GM12878 (cell line): ENCODE results near the gene LAMC3. TPM values are rescaled to one million over a fixed set of nuclear protein-coding genes. Genes with fewer than 3 reads are reported as not detected.

ENCODE experiments used
- ATAC-seq: fragments of 200-7000 bp; cut with Tn5 transposase; 3 replicates; pipeline ENCODE4 v1.9.1; 2020; ENCODE audit warnings: mild to moderate bottlenecking, moderate library complexity
- BruUV-seq: library from RNA; stranded (reverse); fragments of 400-500 nt; replicated peaks from 2 replicates; lab custom pipeline; 2021; lab: Mats Ljungman, UMichigan
- CTCF ChIA-PET: fragments of 300-600 bp; sonication (Branson Sonifier 250); formaldehyde crosslinking; extraction: SDS; loops from one replicate; lab custom pipeline; 2021; ENCODE audit warnings: inconsistent platforms; lab: Yijun Ruan, JAX
- POLR2A ChIA-PET: fragments of 350-600 bp; formaldehyde crosslinking; extraction: SDS; loops from one replicate; lab custom pipeline; 2021; ENCODE audit warnings: inconsistent platforms; lab: Charles Lee
- RAD21 ChIA-PET: fragments of 300-600 bp; sonication (Branson Sonifier 250); formaldehyde crosslinking; loops from one replicate; lab custom pipeline; 2023; ENCODE audit warnings: antibody characterized with exemption; ENCODE audit not compliant: unreplicated experiment; lab: Charles Lee
- SMC1A ChIA-PET: fragments of 300-600 bp; sonication (Branson Sonifier 250); formaldehyde crosslinking; loops from one replicate; lab custom pipeline; 2023; ENCODE audit not compliant: unreplicated experiment, uncharacterized antibody; lab: Charles Lee
- DNase-seq: peaks from one replicate; pipeline ENCODE4 v3.0.0-alpha.2; 2011; ENCODE audit warnings: low read depth, low spot score
- FAIRE-seq: peaks from 3 replicates; lab custom pipeline; 2011; peaks lifted over from hg19 to GRCh38; lab: Jason Lieb, UNC
- H2AFZ ChIP-seq: 2 replicates; pipeline ENCODE4 v1.6.0; 2011; ENCODE audit warnings: low read depth, low read length, control low read depth; ENCODE audit not compliant: control insufficient read depth
- H3K27ac ChIP-seq: 2 replicates; pipeline ENCODE4 v1.5.1; 2011; ENCODE audit warnings: control low read depth; ENCODE audit not compliant: control insufficient read depth, insufficient read depth
- H3K27me3 ChIP-seq, 2 experiments: replicated peaks in 1 of 2; 2 replicates each; pipeline versions ENCODE4 v1.6.0 to v1.6.1; 2011; ENCODE audit warnings: low read length in 1 of 2; ENCODE audit not compliant: control insufficient read depth in 2 of 2, insufficient read depth in 2 of 2
- H3K36me3 ChIP-seq, 2 experiments: 2 replicates each; pipeline ENCODE4 v1.5.1; 2011; ENCODE audit warnings: low read length in 1 of 2; ENCODE audit not compliant: control insufficient read depth in 2 of 2, insufficient read depth in 2 of 2
- H3K4me1 ChIP-seq: 2 replicates; pipeline ENCODE4 v1.6.1; 2011; ENCODE audit warnings: mild to moderate bottlenecking, low read length, moderate library complexity, mixed read lengths; ENCODE audit not compliant: control insufficient read depth, insufficient read depth
- H3K4me2 ChIP-seq: 2 replicates; pipeline ENCODE4 v1.6.0; 2011; ENCODE audit warnings: control low read depth; ENCODE audit not compliant: control insufficient read depth, insufficient read depth
- H3K4me3 ChIP-seq: fragments of 200-600 bp; sonication (generic); 2 replicates; pipeline ENCODE4 v1.5.1; 2016
- H3K79me2 ChIP-seq: 2 replicates; pipeline ENCODE4 v1.6.0; 2011; ENCODE audit warnings: low read length; ENCODE audit not compliant: control insufficient read depth, insufficient read depth
- H3K9ac ChIP-seq: 2 replicates; pipeline ENCODE4 v1.8.0; 2011; ENCODE audit warnings: low read length, control low read depth, mixed read lengths; ENCODE audit not compliant: control insufficient read depth, insufficient read depth
- H3K9me3 ChIP-seq: replicated peaks from 3 replicates; pipeline ENCODE4 v1.5.1; 2011; ENCODE audit warnings: mild to moderate bottlenecking, low read length; ENCODE audit not compliant: control insufficient read depth, insufficient read depth
- H4K20me1 ChIP-seq: 2 replicates; pipeline ENCODE4 v1.6.0; 2011; ENCODE audit not compliant: control insufficient read depth, insufficient read depth
- CHD2 ChIP-seq: IDR thresholded peaks from 2 replicates; pipeline ENCODE4 v1.6.1; 2011; ENCODE audit warnings: low read depth, low read length, improper control_type of control experiment, borderline replicate concordance
- ETV6 ChIP-seq, 2 experiments: fragments of 450-650 bp in 1 of 2; IDR thresholded peaks in 1 of 2; conservative IDR thresholded peaks in 1 of 2; 2 replicates each; pipeline ENCODE4 v1.6.1; 2014; ENCODE audit warnings: antibody characterized with exemption in 1 of 2, borderline replicate concordance in 1 of 2, low read depth in 1 of 2, mild to moderate bottlenecking in 1 of 2, moderate library complexity in 1 of 2
- JUNB ChIP-seq: IDR thresholded peaks from 2 replicates; pipeline ENCODE4 v1.6.1; 2016; ENCODE audit warnings: antibody characterized with exemption, mild to moderate bottlenecking
- MYB ChIP-seq: fragments of 150-350 bp; IDR thresholded peaks from 2 replicates; pipeline ENCODE4 v1.6.1; 2014; ENCODE audit warnings: mild to moderate bottlenecking, low read depth, low read length, borderline replicate concordance
- POU2F2 ChIP-seq: IDR thresholded peaks from 3 replicates; pipeline ENCODE4 v1.6.1; 2011; ENCODE audit warnings: low read depth, mild to moderate bottlenecking, low read length, borderline replicate concordance
- ZZZ3 ChIP-seq: IDR thresholded peaks from 2 replicates; pipeline ENCODE4 v1.6.1; 2011; ENCODE audit warnings: low read depth; ENCODE audit not compliant: control insufficient read depth, insufficient read length
- WGBS: methylation state at CpG from one replicate; pipeline ENCODE4 v1.1.6; 2016; ENCODE audit warnings: low lambda C conversion rate; ENCODE audit not compliant: insufficient replicate concordance, insufficient coverage; ENCODE audit errors: missing lambda C conversion rate; 5-methylcytosine and 5-hydroxymethylcytosine counted together
- in situ Hi-C: fragments of 300-500 bp; cut with MboI; formaldehyde crosslinking; loops from 9 replicates; pipeline ENCODE4 v1.14.3; 2018; ENCODE audit warnings: mixed read lengths
- intact Hi-C: fragments of 100-400 bp; cut with micrococcal nuclease; formaldehyde crosslinking; loops from one replicate; pipeline ENCODE4 v1.14.2; 2022; ENCODE audit not compliant: unreplicated experiment
- polyA plus RNA-seq, 11 experiments: library from polyadenylated mRNA; depleted of rRNA in 4 of 11; unstranded in 6 of 11; stranded (reverse) in 5 of 11; fragments of >200 nt; fragmentation: Nextera tagmentation in 4 of 11; fragmentation: Illumina TruSeq in 1 of 11; extraction: Ambion mirVana in 4 of 11; extraction: Trizol in 1 of 11; gene quantifications; 1 replicate in 1 of 11; 2 replicates in 10 of 11; pipeline versions ENCODE4 v1.2.1 to v1.2.3, GENCODE V29; 2011 to 2016; ENCODE audit warnings: inconsistent platforms in 2 of 11, missing spikeins in 2 of 11, low read depth in 1 of 11
- total RNA-seq, 4 experiments: library from RNA; depleted of rRNA in 3 of 4; stranded (reverse); fragments of >200 nt in 3 of 4; fragmentation: Illumina TruSeq in 1 of 4; extraction: Trizol in 1 of 4; gene quantifications; 2 replicates each; pipeline versions ENCODE4 v1.2.1 to v1.2.3, GENCODE V29; 2013 to 2021

The LAMC3 gene
- total and polyA plus RNA-seq, 10 of the 15 experiments (the other 5 are each of a cell fraction or from before 2014, with no cell fraction given), result under 0.01 to 0.08 TPM; not detected in 8

DNA sequence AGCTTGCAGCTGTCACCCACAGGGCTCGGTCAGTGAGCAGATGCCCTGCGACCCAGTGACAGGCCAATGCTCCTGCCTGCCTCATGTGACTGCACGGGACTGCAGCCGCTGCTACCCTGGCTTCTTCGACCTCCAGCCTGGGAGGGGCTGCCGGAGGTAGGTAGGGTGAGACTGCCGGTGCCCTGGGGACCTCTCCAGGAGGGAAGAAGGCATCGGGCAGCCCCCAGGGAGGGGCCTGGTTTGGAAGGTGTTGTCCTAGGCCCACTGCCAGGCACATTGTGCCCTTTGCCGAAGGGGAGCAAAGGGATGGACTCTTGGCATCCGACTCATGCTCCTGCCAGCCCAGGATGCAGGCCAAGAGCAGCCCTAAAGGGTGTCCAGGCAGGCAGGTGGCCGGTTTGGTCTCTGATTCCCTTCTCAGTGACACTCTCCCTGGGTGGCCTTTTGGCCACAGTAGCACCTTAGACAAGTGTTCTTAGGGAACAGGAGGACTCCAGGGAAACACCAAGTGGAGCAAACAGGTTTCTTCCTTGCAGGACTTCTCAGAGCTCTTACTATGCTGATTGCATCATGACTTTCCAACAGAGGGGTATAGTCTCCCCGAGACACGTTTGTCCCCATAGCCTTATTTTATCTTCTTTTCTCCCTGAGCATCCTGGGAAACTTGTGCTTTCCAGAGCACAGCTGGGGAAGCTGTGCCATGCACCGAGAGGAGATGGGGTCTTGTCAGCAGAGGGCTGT lies 59.3 kb downstream of the LAMC3 start (continued):
- TF ChIP-seq MYB, result no peak

DNA sequence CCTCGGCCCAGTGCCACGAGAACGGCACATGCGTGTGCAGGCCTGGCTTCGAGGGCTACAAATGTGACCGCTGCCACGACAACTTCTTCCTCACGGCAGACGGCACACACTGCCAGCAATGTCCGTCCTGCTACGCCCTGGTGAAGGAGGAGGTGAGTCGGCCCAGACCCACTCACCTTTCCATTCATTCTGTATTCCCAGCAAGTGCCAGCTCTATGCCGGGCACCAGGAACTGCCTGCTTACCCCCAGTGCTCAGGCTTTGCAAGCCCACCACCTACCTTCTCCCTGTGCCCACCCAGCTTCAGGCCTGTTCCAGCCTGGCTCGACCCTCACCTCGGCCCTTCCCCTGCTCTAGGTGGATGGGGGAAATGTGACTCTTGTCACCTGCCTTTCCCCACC lies 60.7 kb downstream of the LAMC3 start:
- no peaks in the 10 kb centered on the region for H3K4me1 ChIP-seq
- H4K20me1 ChIP-seq, result no peaks in the 10 kb centered on the region
- H3K27ac ChIP-seq, result no peak overlapping the region
- TF ChIP-seq ETV6 (conservative IDR thresholded peaks at IDR 0.05 in 1 of 2, IDR thresholded peaks at IDR 0.05 in 1 of 2; ENCODE audit: borderline replicate concordance in 1 of 2, low read depth in 1 of 2) (no peak), CHD2 (no peak), POU2F2 (no peak), ZZZ3 (no peak), JUNB (no peak)
- ChIA-PET POLR2A (no interaction called here), CTCF (no interaction called here), RAD21 (no interaction called here), SMC1A (no interaction called here)
- WGBS, result 61% methylated on average over 15 of the region's 15 CpGs
- DNase-seq (no peak), FAIRE-seq (no peak), ATAC-seq (no peak)
- in situ Hi-C loops, result no loop called here
- BruUV-seq, result no TSS peak
- intact Hi-C loops, result no loop called here
- H3K9me3 ChIP-seq, result no peaks in the 10 kb centered on the region
- no peaks in the 10 kb centered on the region for H3K36me3 ChIP-seq
- H2AFZ ChIP-seq, result no peak overlapping the region
- no peak overlapping the region for H3K9ac ChIP-seq
- H3K27me3 ChIP-seq, result no peaks in the 10 kb centered on the region; a peak in 2 of 4 replicates
- no peaks in the 10 kb centered on the region for H3K79me2 ChIP-seq
- H3K4me3 ChIP-seq, result no peak overlapping the region
- H3K4me2 ChIP-seq, result no peak overlapping the region
